GM12878 (cell line): ENCODE results near the gene PPFIBP1. TPM values are rescaled to one million over a fixed set of nuclear protein-coding genes. Genes with fewer than 3 reads are reported as not detected.
A peak's percentile ranks its signal among the peaks of the same experiment; 100 is the strongest.

Experiments
- ATAC-seq: fragments of 200-7000 bp; cut with Tn5 transposase; 3 replicates; pipeline ENCODE4 v1.9.1; 2020; ENCODE audit warnings: mild to moderate bottlenecking, moderate library complexity
- BruUV-seq: library from RNA; stranded (reverse); fragments of 400-500 nt; replicated peaks from 2 replicates; lab custom pipeline; 2021; lab: Mats Ljungman, UMichigan
- CTCF ChIA-PET: fragments of 300-600 bp; sonication (Branson Sonifier 250); formaldehyde crosslinking; extraction: SDS; loops from one replicate; lab custom pipeline; 2021; ENCODE audit warnings: inconsistent platforms; lab: Yijun Ruan, JAX
- POLR2A ChIA-PET: fragments of 350-600 bp; formaldehyde crosslinking; extraction: SDS; loops from one replicate; lab custom pipeline; 2021; ENCODE audit warnings: inconsistent platforms; lab: Charles Lee
- RAD21 ChIA-PET: fragments of 300-600 bp; sonication (Branson Sonifier 250); formaldehyde crosslinking; loops from one replicate; lab custom pipeline; 2023; ENCODE audit warnings: antibody characterized with exemption; ENCODE audit not compliant: unreplicated experiment; lab: Charles Lee
- SMC1A ChIA-PET: fragments of 300-600 bp; sonication (Branson Sonifier 250); formaldehyde crosslinking; loops from one replicate; lab custom pipeline; 2023; ENCODE audit not compliant: unreplicated experiment, uncharacterized antibody; lab: Charles Lee
- DNase-seq: peaks from one replicate; pipeline ENCODE4 v3.0.0-alpha.2; 2011; ENCODE audit warnings: low read depth, low spot score
- FAIRE-seq: peaks from 3 replicates; lab custom pipeline; 2011; peaks lifted over from hg19 to GRCh38; lab: Jason Lieb, UNC
- H2AFZ ChIP-seq: 2 replicates; pipeline ENCODE4 v1.6.0; 2011; ENCODE audit warnings: low read depth, low read length, control low read depth; ENCODE audit not compliant: control insufficient read depth
- H3K27ac ChIP-seq: 2 replicates; pipeline ENCODE4 v1.5.1; 2011; ENCODE audit warnings: control low read depth; ENCODE audit not compliant: control insufficient read depth, insufficient read depth
- H3K27me3 ChIP-seq, 2 experiments: replicated peaks in 1 of 2; 2 replicates each; pipeline versions ENCODE4 v1.6.0 to v1.6.1; 2011; ENCODE audit warnings: low read length in 1 of 2; ENCODE audit not compliant: control insufficient read depth in 2 of 2, insufficient read depth in 2 of 2
- H3K36me3 ChIP-seq, 2 experiments: 2 replicates each; pipeline ENCODE4 v1.5.1; 2011; ENCODE audit warnings: low read length in 1 of 2; ENCODE audit not compliant: control insufficient read depth in 2 of 2, insufficient read depth in 2 of 2
- H3K4me1 ChIP-seq: 2 replicates; pipeline ENCODE4 v1.6.1; 2011; ENCODE audit warnings: mild to moderate bottlenecking, low read length, moderate library complexity, mixed read lengths; ENCODE audit not compliant: control insufficient read depth, insufficient read depth
- H3K4me2 ChIP-seq: 2 replicates; pipeline ENCODE4 v1.6.0; 2011; ENCODE audit warnings: control low read depth; ENCODE audit not compliant: control insufficient read depth, insufficient read depth
- H3K4me3 ChIP-seq: fragments of 200-600 bp; sonication (generic); 2 replicates; pipeline ENCODE4 v1.5.1; 2016
- H3K79me2 ChIP-seq: 2 replicates; pipeline ENCODE4 v1.6.0; 2011; ENCODE audit warnings: low read length; ENCODE audit not compliant: control insufficient read depth, insufficient read depth
- H3K9ac ChIP-seq: 2 replicates; pipeline ENCODE4 v1.8.0; 2011; ENCODE audit warnings: low read length, control low read depth, mixed read lengths; ENCODE audit not compliant: control insufficient read depth, insufficient read depth
- H3K9me3 ChIP-seq: replicated peaks from 3 replicates; pipeline ENCODE4 v1.5.1; 2011; ENCODE audit warnings: mild to moderate bottlenecking, low read length; ENCODE audit not compliant: control insufficient read depth, insufficient read depth
- H4K20me1 ChIP-seq: 2 replicates; pipeline ENCODE4 v1.6.0; 2011; ENCODE audit not compliant: control insufficient read depth, insufficient read depth
- BCL3 ChIP-seq: IDR thresholded peaks from 2 replicates; pipeline ENCODE4 v1.6.1; 2011; ENCODE audit warnings: borderline replicate concordance, low read depth, mild to moderate bottlenecking, moderate library complexity, low read length; ENCODE audit not compliant: insufficient read depth, poor library complexity, severe bottlenecking
- BRCA1 ChIP-seq: IDR thresholded peaks from 2 replicates; pipeline ENCODE4 v1.6.1; 2011; ENCODE audit warnings: low read depth, low read length, improper control_type of control experiment
- CBX3 ChIP-seq: fragments of 200-600 bp; sonication (generic); IDR thresholded peaks from 2 replicates; pipeline ENCODE4 v1.6.1; 2016; ENCODE audit warnings: low read depth, borderline replicate concordance
- DPF2 ChIP-seq: fragments of 450-650 bp; IDR thresholded peaks from 2 replicates; pipeline ENCODE4 v1.6.1; 2017; ENCODE audit warnings: mild to moderate bottlenecking
- MAX ChIP-seq: IDR thresholded peaks from 2 replicates; pipeline ENCODE4 v1.6.1; 2012; ENCODE audit warnings: low read depth, low read length, improper control_type of control experiment
- SIX5 ChIP-seq: IDR thresholded peaks from 2 replicates; pipeline ENCODE4 v1.6.1; 2011; ENCODE audit warnings: mild to moderate bottlenecking, low read depth, low read length, moderate library complexity; ENCODE audit not compliant: severe bottlenecking
- ZBTB4 ChIP-seq: fragments of 450-650 bp; formaldehyde crosslinking; IDR thresholded peaks from 2 replicates; pipeline ENCODE4 v1.4.0; 2022; ENCODE audit warnings: mild to moderate bottlenecking, moderate library complexity
- ZNF24 ChIP-seq: fragments of 450-650 bp; IDR thresholded peaks from 2 replicates; pipeline ENCODE4 v1.6.1; 2017; ENCODE audit warnings: antibody characterized with exemption, mild to moderate bottlenecking
- WGBS: methylation state at CpG from one replicate; pipeline ENCODE4 v1.1.6; 2016; ENCODE audit warnings: low lambda C conversion rate; ENCODE audit not compliant: insufficient replicate concordance, insufficient coverage; ENCODE audit errors: missing lambda C conversion rate; 5-methylcytosine and 5-hydroxymethylcytosine counted together
- in situ Hi-C: fragments of 300-500 bp; cut with MboI; formaldehyde crosslinking; loops from 9 replicates; pipeline ENCODE4 v1.14.3; 2018; ENCODE audit warnings: mixed read lengths
- intact Hi-C: fragments of 100-400 bp; cut with micrococcal nuclease; formaldehyde crosslinking; loops from one replicate; pipeline ENCODE4 v1.14.2; 2022; ENCODE audit not compliant: unreplicated experiment
- polyA plus RNA-seq, 11 experiments: library from polyadenylated mRNA; depleted of rRNA in 4 of 11; unstranded in 6 of 11; stranded (reverse) in 5 of 11; fragments of >200 nt; fragmentation: Nextera tagmentation in 4 of 11; fragmentation: Illumina TruSeq in 1 of 11; extraction: Ambion mirVana in 4 of 11; extraction: Trizol in 1 of 11; gene quantifications; 1 replicate in 1 of 11; 2 replicates in 10 of 11; pipeline versions ENCODE4 v1.2.1 to v1.2.3, GENCODE V29; 2011 to 2016; ENCODE audit warnings: inconsistent platforms in 2 of 11, missing spikeins in 2 of 11, low read depth in 1 of 11
- total RNA-seq, 4 experiments: library from RNA; depleted of rRNA in 3 of 4; stranded (reverse); fragments of >200 nt in 3 of 4; fragmentation: Illumina TruSeq in 1 of 4; extraction: Trizol in 1 of 4; gene quantifications; 2 replicates each; pipeline versions ENCODE4 v1.2.1 to v1.2.3, GENCODE V29; 2013 to 2021

The PPFIBP1 gene
- total and polyA plus RNA-seq, 10 of the 15 experiments (the other 5 are each of a cell fraction or from before 2014, with no cell fraction given), result 0.47 to 7.8 (median 3.6) TPM

- no peak for DNase-seq
These were observed 12.3 kb upstream of the PPFIBP1 start for GRCh38 chr12:27511723-27512045.

More at GRCh38 chr12:27511723-27512045, 12.3 kb upstream of the PPFIBP1 start:
- ATAC-seq, result no peak
- H4K20me1 ChIP-seq, result no peaks in the 10 kb centered on the region
- ChIA-PET RAD21 (no interaction called here), POLR2A (no interaction called here), SMC1A (no interaction called here), CTCF (no interaction called here)
- peak; percentile 38 for FAIRE-seq
- no peaks in the 10 kb centered on the region for H3K9me3 ChIP-seq
- H3K27ac ChIP-seq, result no peak overlapping the region
- intact Hi-C loops (no loop called here), in situ Hi-C loops (no loop called here)
- no peaks in the 10 kb centered on the region for H3K27me3 ChIP-seq
- H3K36me3 ChIP-seq, result no peaks in the 10 kb centered on the region
- no peak overlapping the region for H3K4me3 ChIP-seq
- WGBS, result 50% methylated on average over 3 of the region's 3 CpGs
- H3K4me1 ChIP-seq, result no peaks in the 10 kb centered on the region
- no peaks in the 10 kb centered on the region for H3K79me2 ChIP-seq
- TF ChIP-seq BCL3 (no peak), ZBTB4 (no peak), BRCA1 (no peak), MAX (no peak), ZNF24 (no peak), CBX3 (no peak), SIX5 (no peak), DPF2 (no peak)
- no TSS peak for BruUV-seq
- no peak overlapping the region for H2AFZ ChIP-seq
- H3K4me2 ChIP-seq, result no peak overlapping the region
- no peak overlapping the region for H3K9ac ChIP-seq
